ENCODE data around the gene MZT2B.
A peak's percentile ranks its signal among the peaks of the same experiment; 100 is the strongest.
"Not testable (repeated sequence)": the region's sequence is repeated elsewhere in the genome, so short reads cannot be mapped to it uniquely, and the experiment has no call there.

MZT2B gene

GRCh38 chr2:130222523-130222922 lies 40.5 kb downstream of the MZT2B start:
- DNase-seq (ENCODE audit: low spot score): not testable (repeated sequence)

DNA sequence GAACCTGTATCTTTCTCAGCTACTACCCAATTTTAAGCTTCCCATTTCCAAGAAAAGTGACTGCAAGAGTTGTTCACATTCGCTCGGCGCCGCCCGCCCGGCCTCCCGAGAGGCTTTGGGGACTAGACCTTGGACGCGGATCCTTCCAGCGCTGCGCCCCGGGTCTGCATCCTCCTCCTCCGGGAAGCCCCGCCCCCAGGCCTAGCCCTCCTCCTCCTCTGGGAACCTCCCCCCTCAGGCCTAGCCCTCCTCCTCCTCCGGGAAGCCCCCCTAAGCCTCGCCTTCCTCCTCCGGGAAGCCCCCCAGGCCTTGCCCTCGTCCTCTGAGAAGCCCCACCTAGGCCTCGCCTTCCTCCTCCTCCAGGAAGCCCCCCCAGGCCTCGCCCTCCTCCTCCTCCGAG lies 45.9 kb downstream of the MZT2B start:
- DNase-seq (ENCODE audit: low spot score): not testable (repeated sequence)

DNA sequence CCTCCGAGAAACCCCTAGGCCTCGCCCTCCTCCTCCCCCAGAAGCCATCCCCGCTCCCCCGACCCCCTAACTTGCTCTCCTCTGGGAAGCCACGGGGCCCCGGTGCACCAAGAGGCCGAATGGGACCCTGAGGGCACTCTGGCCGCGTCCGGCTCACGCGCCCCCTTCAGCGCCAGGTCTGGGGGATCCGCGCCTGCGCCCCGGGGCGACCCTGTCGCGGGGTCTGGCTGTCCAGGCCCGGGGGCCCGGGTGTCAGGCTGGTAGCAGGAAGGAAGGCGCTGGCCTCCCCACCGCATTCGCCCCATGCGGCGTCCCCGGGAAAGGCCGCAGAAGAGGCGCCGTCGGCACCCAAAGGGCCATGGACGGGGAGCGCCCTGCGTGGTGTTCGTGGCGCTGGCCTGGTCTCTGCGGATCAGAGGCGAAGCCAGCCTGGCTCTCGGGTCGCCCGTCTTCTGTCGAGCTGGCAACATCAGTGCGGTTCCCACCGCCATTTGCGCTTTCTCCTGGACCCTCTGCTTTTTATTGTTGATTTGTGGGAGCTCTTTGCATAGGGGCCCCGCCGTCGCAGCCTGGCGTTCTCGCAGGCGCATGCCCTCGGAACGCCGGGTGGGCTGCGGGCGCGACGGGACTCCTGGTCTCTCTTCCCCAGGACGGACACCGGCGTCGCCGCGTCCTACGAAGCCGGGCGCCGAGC lies 46.6 kb downstream of the MZT2B start:
- not testable (repeated sequence) for DNase-seq (ENCODE audit: low spot score)

GRCh38 chr2:130229161-130229510 lies 47.1 kb downstream of the MZT2B start:
- DNase-seq (ENCODE audit: low spot score): peak; percentile 85

- not testable (repeated sequence) for DNase-seq (ENCODE audit: low spot score)
Observed at GRCh38 chr2:130230376-130230775, 48.3 kb downstream of the MZT2B start.

DNA sequence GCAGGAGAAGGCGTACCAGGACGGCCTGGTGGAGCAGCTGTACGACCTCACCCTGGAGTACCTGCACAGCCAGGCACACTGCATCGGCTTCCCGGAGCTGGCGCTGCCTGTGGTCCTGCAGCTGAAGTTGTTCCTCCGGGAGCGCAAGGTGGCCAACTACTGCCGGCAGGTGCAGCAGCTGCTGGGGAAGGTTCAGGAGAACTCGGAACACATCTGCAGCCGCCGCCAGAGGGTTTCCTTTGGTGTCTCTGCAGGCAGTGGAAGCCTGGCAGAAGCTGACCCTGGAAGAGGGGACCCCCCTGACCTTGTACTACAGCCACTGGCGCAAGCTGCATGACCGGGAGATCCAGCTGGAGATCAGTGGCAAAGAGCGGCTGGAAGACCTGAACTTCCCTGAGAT lies 48.8 kb downstream of the MZT2B start:
- not testable (repeated sequence) for DNase-seq (ENCODE audit: low spot score)

- DNase-seq (ENCODE audit: low spot score): no peak
- TF ChIP-seq, protein P1, sequence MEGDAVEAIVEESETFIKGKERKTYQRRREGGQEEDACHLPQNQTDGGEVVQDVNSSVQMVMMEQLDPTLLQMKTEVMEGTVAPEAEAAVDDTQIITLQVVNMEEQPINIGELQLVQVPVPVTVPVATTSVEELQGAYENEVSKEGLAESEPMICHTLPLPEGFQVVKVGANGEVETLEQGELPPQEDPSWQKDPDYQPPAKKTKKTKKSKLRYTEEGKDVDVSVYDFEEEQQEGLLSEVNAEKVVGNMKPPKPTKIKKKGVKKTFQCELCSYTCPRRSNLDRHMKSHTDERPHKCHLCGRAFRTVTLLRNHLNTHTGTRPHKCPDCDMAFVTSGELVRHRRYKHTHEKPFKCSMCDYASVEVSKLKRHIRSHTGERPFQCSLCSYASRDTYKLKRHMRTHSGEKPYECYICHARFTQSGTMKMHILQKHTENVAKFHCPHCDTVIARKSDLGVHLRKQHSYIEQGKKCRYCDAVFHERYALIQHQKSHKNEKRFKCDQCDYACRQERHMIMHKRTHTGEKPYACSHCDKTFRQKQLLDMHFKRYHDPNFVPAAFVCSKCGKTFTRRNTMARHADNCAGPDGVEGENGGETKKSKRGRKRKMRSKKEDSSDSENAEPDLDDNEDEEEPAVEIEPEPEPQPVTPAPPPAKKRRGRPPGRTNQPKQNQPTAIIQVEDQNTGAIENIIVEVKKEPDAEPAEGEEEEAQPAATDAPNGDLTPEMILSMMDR (IDR thresholded peaks at IDR 0.05; ENCODE audit: extremely low read depth, missing control alignments): no peak
Observed at GRCh38 chr2:130231656-130232055, 49.6 kb downstream of the MZT2B start.

- not testable (repeated sequence) for DNase-seq (ENCODE audit: low spot score)
Observed at GRCh38 chr2:130233066-130233465, 51.0 kb downstream of the MZT2B start.

DNA sequence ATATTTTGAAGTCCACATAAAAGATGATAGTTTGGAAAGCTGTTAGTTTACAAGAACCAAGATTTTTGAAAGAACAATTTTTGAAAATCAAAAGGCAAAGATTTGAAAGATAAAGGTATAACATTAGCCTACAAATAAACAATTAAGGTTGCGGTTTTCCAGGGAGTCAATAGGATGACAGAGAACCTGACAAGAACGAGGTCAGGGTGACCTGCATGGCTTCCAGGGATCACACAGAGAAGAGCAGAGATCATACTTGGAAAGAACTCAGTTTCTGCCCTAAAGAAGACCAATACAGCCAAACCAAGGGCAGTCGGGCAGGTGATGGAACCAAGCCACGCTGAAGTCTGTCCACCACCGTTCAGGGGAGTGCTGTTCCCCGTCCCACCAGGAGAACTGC lies 57.5 kb downstream of the MZT2B start:
- DNase-seq (ENCODE audit: low spot score): not testable (repeated sequence)

Measured in GM20000 (cell line).